Ovary (tissue), 3 donors: Measurements from ENCODE around the gene ADCK1.

Source experiments
- POLR2A ChIP-seq: fragments of 450-650 bp; IDR thresholded peaks from one replicate; pipeline ENCODE4 v1.6.1; 2017; ENCODE audit warnings: antibody characterized with exemption, mild to moderate bottlenecking, moderate library complexity
- TF ChIP-seq, protein P1 (sequence below), 3 donors: fragments of 450-650 bp in 2 of 3; fragments of 200-600 bp in 1 of 3; IDR thresholded peaks; one replicate each; pipeline versions ENCODE4 v1.5.1 to v1.8.0; 2016 to 2022; ENCODE audit warnings: antibody characterized with exemption in 3 of 3, mild to moderate bottlenecking in 1 of 3
- donor health status: DM: no; HTN: no; CAD: no.

DNA sequence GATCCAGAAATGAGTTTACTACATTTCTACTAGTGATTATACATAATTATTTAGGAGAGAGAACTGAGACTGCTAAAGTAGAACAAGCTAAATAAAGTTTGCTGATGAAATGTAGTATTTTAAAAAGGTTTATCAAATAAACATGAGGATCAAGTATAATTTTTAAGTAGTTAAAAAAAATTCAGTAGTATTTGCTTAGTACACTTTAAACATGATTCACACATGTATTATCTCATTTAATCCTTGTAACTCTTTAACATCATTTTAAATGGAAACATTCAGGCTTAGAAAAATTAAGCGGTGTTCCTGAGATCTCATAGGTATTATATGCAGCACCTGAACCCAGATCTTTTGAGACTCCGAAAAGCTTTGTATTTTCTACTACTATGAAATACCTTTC, 47.6 kb upstream of the ADCK1 start:
- TF ChIP-seq, protein P1, sequence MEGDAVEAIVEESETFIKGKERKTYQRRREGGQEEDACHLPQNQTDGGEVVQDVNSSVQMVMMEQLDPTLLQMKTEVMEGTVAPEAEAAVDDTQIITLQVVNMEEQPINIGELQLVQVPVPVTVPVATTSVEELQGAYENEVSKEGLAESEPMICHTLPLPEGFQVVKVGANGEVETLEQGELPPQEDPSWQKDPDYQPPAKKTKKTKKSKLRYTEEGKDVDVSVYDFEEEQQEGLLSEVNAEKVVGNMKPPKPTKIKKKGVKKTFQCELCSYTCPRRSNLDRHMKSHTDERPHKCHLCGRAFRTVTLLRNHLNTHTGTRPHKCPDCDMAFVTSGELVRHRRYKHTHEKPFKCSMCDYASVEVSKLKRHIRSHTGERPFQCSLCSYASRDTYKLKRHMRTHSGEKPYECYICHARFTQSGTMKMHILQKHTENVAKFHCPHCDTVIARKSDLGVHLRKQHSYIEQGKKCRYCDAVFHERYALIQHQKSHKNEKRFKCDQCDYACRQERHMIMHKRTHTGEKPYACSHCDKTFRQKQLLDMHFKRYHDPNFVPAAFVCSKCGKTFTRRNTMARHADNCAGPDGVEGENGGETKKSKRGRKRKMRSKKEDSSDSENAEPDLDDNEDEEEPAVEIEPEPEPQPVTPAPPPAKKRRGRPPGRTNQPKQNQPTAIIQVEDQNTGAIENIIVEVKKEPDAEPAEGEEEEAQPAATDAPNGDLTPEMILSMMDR (IDR thresholded peaks at IDR 0.05) = no peak
- no peak for TF ChIP-seq POLR2A
